ENCODE results near the gene POU2AF3.
"Not testable (repeated sequence)": the region's sequence is repeated elsewhere in the genome, so short reads cannot be mapped to it uniquely, and the experiment has no call there.

POU2AF3 gene

DNA sequence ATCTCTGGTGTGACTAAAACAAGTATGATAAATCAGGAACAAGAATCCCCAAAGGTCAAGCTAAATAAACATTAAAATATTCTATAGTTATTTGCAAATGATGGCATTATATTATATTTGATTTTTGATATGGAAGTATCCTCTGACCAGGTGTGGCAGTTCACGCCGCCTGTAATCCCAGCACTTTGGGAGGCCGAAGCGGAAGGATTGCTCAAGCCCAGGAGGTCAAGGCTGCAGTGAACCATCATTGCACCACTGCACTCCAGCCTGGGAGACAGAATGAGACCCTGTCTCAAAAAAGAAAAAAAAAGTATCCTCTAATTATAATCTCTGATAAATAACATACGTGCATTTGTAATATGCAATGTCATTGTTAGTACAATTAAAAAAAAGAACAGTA, 6.6 kb upstream of the POU2AF3 start:
- Mint-ChIP-seq H3K27me3 (no peaks in the 10 kb centered on the region), H3K4me3 (no peak overlapping the region), H3K9me3 (no peaks in the 10 kb centered on the region), H3K4me1 (no peaks in the 10 kb centered on the region), H3K36me3 (no peaks in the 10 kb centered on the region), H3K27ac (no peak overlapping the region)

DNA sequence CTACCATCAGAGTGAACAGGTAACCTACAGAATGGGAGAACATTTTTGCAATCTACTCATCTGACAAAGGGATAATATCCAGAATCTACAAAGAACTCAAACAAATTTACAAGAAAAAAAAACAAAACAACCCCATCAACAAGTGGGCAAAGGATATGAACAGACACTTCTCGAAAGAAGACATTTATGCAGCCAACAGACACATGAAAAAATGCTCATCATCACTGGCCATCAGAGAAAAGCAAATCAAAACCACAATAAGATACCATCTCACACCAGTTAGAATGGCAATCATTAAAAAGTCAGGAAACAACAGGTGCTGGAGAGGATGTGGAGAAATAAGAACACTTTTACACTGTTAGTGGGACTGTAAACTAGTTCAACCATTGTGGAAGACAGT, 5.9 kb upstream of the POU2AF3 start:
- not testable (repeated sequence) for H3K4me1 Mint-ChIP-seq, H3K36me3 Mint-ChIP-seq, H3K27me3 Mint-ChIP-seq, H3K27ac Mint-ChIP-seq, H3K4me3 Mint-ChIP-seq, H3K9me3 Mint-ChIP-seq

DNA sequence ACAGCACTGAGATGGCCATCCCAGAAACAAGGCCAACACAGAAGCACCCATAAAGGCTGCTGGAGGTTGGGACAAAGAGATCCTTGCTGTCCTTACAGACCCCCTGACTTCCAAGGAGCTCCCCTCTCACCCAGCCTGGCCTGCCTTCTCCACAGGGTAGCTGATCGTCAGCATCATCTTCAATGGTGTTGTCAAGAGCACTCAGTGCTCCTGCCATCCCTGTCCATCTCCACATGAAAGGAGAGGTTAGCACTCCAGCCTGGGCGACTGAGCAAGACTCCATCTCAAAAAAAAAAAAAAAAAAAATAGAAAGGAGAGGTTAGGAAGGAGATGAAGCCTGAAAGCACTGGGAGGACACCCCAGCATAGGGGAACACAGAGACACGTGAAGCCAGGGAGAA, 2.1 kb upstream of the POU2AF3 start:
- no peak overlapping the region for H3K27ac Mint-ChIP-seq
- H3K9me3 Mint-ChIP-seq: no peaks in the 10 kb centered on the region
- peaks cover 18% of the 10 kb centered on the region for H3K27me3 Mint-ChIP-seq
- no peak overlapping the region for H3K4me3 Mint-ChIP-seq
- peaks cover 6% of the 10 kb centered on the region for H3K4me1 Mint-ChIP-seq
- no peaks in the 10 kb centered on the region for H3K36me3 Mint-ChIP-seq

DNA sequence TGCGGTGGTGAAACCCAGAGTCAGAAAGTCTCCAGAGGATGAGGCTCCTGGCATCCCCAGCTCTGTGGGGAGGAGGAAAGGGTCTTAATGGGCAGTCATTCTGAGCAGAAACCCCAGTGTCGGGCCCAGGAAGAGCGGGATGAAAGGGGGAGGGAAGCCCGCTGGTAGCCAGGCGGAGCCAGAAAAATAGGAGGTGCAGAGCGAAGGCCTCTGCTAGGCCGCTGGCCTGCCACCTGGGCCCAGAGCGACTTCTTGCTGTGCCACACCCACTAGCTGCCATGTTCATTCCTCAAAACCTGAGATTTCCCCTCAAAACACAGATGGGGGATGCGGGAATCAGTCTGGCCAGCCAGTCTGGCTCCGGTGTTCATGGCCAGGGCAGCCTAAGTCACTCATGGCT, 650 bp upstream of the POU2AF3 start:
- no peak overlapping the region for H3K4me3 Mint-ChIP-seq
- no peaks in the 10 kb centered on the region for H3K9me3 Mint-ChIP-seq
- H3K27ac Mint-ChIP-seq: no peak overlapping the region
- H3K4me1 Mint-ChIP-seq: peaks cover 6% of the 10 kb centered on the region
- peaks cover 23% of the 10 kb centered on the region for H3K27me3 Mint-ChIP-seq
- H3K36me3 Mint-ChIP-seq: no peaks in the 10 kb centered on the region

DNA sequence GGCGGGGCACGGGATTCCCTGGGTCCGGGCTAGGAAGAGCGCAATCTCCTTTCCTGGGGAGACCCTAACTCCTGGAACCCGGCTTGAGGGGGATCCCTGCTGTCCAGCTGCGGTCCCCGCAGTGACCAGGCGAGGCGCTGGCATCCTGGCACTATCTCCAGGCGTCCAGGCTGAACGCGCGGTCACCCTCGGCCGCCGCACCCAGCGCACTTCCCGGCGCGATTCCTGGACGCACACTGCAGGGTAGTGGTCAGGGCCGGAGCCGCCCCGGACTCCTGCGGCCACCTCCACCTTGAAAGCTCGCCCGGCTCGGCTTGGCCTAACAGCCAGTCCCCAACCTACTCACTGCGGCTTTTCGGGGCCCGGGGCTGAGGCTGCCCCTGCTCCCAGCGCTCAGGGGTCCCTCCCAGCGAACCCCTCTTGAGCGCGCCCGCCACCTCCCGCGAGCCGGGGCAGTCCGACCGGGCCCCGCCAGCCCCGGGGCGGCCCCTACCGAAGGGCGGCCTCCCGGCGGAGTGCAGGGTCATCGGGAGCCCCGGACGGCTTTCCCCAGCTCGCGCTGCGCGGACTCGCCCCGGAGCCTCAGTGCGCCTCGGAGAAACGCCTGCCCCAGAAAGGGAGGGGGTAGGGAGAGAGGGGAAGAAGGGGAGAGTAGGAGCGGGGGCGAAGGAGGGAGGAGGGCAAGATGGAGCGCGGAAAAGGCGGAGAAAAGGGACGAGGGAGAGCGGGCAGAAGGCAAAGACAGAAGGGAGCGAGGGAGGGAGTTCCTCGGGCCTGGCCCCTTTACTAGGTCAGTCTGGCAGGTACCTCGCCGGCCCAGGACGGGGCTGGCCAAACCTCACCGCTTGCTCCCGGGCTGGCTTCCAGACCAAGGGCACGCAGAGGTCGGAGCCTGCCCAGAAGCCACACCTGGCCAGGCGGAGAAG, 1.0 kb downstream of the POU2AF3 start:
- H3K27ac Mint-ChIP-seq: no peak overlapping the region
- H3K36me3 Mint-ChIP-seq: no peaks in the 10 kb centered on the region
- no peak overlapping the region for H3K4me3 Mint-ChIP-seq
- no peaks in the 10 kb centered on the region for H3K9me3 Mint-ChIP-seq
- H3K4me1 Mint-ChIP-seq: peaks cover 6% of the 10 kb centered on the region
- H3K27me3 Mint-ChIP-seq: peaks cover 23% of the 10 kb centered on the region

DNA sequence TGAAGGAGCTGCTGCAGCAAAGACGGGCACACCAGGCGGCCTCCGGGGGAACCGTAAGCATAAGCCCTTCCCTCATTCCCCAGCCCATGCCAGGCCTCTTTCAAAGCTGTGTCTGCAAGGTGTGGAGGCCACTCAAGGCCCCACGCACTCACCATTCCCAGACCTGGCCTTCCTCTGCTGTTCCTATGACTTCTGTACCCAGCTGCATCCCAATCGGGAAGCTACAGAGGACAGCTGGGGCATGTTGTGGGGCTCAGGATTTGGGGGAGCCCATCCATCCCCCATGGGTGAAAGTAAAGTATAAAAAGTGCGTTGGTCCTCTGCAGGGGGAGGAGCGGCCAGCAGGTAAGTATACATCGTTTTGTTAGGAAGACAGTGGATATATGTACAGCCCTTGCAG, 2.2 kb downstream of the POU2AF3 start:
- H3K36me3 Mint-ChIP-seq: no peaks in the 10 kb centered on the region
- no peak overlapping the region for H3K27ac Mint-ChIP-seq
- H3K9me3 Mint-ChIP-seq: no peaks in the 10 kb centered on the region
- peaks cover 6% of the 10 kb centered on the region for H3K4me1 Mint-ChIP-seq
- H3K27me3 Mint-ChIP-seq: peaks cover 27% of the 10 kb centered on the region
- H3K4me3 Mint-ChIP-seq: no peak overlapping the region

DNA sequence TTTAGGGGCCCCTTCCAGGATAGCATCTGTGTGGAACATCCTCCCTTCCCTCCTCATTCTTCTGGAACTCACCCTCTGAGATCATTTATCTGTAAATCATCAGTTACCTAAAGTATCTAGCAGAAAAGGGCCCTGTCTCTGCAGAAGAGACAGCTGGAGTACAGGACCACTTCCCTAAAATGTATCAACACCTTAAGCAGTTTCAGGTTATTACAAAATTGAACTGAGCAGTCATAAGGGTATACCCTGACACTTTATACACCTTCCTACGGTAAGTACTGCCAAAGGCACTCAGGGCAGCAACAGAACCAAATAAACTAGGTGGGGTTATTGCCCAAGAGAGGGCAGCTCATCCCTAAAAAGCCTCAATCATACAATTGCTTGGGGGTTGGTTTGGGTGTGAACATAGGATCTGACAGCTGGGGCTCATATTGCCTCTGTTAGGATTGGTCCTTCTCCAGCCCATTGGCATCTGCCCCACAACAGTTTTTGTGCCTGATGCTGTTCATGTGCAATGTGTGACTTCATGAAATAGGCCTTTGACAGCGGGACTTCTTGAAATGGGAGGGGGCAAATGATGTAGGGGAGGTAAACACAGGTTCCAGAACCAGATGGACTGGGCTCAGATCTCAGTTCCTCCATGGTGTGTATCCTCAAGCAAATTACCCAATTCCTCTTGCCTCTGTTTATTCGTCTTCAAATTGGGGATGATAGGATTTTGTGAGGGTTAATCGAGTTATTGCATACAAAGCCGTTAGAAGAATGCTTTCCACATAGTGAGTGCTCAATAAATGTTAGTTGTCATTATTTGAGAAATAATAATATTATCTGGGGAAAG, 2.9 kb downstream of the POU2AF3 start:
- Mint-ChIP-seq H3K4me3 (no peak overlapping the region), H3K27me3 (peaks cover 30% of the 10 kb centered on the region)

DNA sequence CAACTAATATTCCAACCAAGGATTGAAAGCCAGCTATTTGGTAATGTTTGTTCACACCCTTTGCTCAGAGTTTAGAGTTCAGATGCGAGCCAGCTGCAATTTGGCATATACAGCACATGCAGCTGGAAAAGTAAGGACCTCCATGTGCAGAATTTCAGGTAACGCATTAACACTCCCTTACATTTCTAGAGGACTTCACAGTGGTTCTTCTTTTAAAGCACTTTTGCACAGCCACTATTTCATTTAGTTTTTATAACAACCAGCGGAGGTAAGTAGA, 3.4 kb downstream of the POU2AF3 start:
- no peaks in the 10 kb centered on the region for H3K9me3 Mint-ChIP-seq
- peaks cover 34% of the 10 kb centered on the region for H3K27me3 Mint-ChIP-seq
- H3K27ac Mint-ChIP-seq: no peak overlapping the region
- peaks cover 6% of the 10 kb centered on the region for H3K4me1 Mint-ChIP-seq
- no peak overlapping the region for H3K4me3 Mint-ChIP-seq
- no peaks in the 10 kb centered on the region for H3K36me3 Mint-ChIP-seq

More for the DNA sequence above, 2.9 kb downstream of the POU2AF3 start:
- H3K36me3 Mint-ChIP-seq: no peaks in the 10 kb centered on the region
- no peaks in the 10 kb centered on the region for H3K9me3 Mint-ChIP-seq
- H3K27ac Mint-ChIP-seq: no peak overlapping the region
- H3K4me1 Mint-ChIP-seq: peaks cover 6% of the 10 kb centered on the region

DNA sequence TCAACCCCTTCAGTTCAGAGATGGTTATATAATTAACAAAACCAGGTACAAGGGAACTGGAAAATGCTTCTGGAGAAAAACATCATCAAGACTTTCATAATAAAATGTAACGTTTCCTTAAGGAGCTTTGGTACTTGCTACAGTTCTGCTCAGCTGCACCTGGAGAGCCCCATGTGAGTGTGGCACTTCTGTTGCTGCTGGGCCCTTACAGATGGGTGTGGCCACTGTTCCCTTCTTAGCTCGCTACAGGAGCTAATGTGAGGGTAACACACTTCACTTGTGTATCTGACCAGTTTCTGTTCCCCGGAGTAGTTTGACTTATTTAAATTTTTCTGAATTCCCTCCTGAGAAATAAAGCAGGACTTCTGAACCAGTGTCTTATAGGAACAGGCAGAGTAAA, 4.0 kb downstream of the POU2AF3 start:
- no peak overlapping the region for H3K4me3 Mint-ChIP-seq
- H3K27me3 Mint-ChIP-seq: peaks cover 30% of the 10 kb centered on the region
- H3K36me3 Mint-ChIP-seq: no peaks in the 10 kb centered on the region
- H3K4me1 Mint-ChIP-seq: peaks cover 6% of the 10 kb centered on the region
- no peaks in the 10 kb centered on the region for H3K9me3 Mint-ChIP-seq
- no peak overlapping the region for H3K27ac Mint-ChIP-seq

DNA sequence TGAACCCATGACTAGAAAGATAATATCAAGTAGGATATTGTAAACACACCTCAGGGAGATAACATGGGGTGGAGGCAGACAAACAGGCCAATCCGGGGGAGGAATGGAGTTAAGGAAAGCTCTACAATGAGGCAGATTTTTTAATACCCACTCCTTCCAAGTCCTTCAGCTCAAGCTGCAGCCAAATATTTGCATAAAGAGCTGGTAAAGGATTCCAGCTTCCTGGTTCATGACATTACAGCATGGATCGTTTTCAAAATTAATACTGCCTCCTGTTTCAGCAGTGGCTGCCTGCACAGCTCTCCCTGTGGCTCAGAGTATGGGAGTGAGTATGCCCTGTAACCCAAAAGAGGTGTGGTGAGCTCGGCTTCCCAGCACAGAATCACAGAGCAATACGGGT, 5.1 kb downstream of the POU2AF3 start:
- H3K27me3 Mint-ChIP-seq: peaks cover 25% of the 10 kb centered on the region
- no peak overlapping the region for H3K4me3 Mint-ChIP-seq
- H3K27ac Mint-ChIP-seq: no peak overlapping the region
- H3K36me3 Mint-ChIP-seq: no peaks in the 10 kb centered on the region
- peaks cover under 1% of the 10 kb centered on the region for H3K4me1 Mint-ChIP-seq
- H3K9me3 Mint-ChIP-seq: no peaks in the 10 kb centered on the region

DNA sequence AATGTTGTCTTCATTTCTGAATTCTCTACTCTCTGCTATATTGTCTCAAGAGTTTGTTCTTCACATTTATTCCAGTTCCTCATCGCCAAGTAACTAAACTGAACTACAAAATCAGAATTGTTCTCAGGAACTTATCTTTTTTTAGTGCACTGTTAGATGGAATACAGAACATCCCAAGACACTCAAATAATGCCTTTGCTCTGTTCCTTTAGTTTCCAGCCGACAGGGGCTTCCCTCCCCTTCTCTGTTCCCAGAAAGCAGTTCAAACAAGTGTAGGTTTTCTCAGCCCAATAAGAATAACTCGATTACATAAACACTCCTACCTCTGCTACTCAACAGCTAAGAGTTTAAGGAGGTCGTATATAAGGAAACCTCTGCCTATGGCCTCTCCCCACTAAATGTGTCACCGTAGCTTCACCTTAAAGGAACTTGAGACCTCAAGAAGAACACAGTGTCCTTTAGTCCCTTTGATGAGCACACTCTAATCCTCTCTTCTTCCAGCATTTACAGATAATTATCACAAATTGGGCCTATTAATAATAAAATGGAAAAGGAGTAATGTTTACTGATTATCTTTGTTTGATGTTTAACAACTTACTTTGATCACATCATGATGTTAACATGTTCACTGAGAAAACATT, 6.9 kb downstream of the POU2AF3 start:
- peaks cover 23% of the 10 kb centered on the region for H3K27me3 Mint-ChIP-seq
- H3K4me3 Mint-ChIP-seq: no peak overlapping the region
- H3K9me3 Mint-ChIP-seq: no peaks in the 10 kb centered on the region
- H3K4me1 Mint-ChIP-seq: no peaks in the 10 kb centered on the region
- no peaks in the 10 kb centered on the region for H3K36me3 Mint-ChIP-seq
- H3K27ac Mint-ChIP-seq: no peak overlapping the region

DNA sequence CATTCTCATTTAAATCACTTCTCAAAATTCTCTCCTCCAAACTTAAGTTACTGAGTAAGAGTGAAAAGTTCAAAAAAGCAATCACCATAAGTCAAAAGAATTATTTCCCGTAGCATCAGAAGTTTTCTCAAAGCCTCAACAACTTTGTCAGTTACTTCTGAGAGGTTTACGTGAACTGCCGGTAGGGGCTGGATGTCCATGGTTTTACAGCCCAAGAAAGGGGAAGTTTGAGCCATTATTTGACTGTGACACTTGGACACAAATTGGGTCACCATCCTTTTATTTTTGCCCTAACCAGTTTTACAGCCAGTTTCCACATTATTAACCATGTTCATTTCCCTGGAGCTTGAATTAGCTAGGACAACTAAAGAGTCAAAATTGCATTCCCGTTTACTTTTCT, 7.5 kb downstream of the POU2AF3 start:
- no peak overlapping the region for H3K4me3 Mint-ChIP-seq
- H3K27ac Mint-ChIP-seq: no peak overlapping the region
- no peaks in the 10 kb centered on the region for H3K4me1 Mint-ChIP-seq
- H3K9me3 Mint-ChIP-seq: no peaks in the 10 kb centered on the region
- peaks cover 18% of the 10 kb centered on the region for H3K27me3 Mint-ChIP-seq
- H3K36me3 Mint-ChIP-seq: no peaks in the 10 kb centered on the region

DNA sequence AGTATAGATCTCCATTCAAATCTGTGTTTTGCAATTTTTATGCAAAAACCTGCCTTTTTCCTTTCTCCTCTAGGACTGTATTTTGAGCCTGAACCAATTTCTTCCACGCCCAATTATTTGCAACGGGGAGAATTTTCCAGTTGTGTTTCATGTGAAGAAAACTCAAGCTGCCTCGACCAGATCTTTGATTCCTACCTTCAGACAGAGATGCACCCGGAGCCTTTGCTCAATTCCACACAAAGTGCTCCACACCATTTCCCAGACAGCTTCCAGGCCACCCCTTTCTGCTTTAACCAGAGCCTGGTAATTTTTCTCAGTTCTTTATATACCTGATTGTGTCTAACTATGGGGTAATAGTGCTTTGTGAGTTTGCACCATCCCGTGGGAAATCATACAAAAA, 8.0 kb downstream of the POU2AF3 start:
- Mint-ChIP-seq H3K4me1 (no peaks in the 10 kb centered on the region), H3K27ac (no peak overlapping the region), H3K4me3 (no peak overlapping the region), H3K36me3 (no peaks in the 10 kb centered on the region), H3K27me3 (peaks cover 17% of the 10 kb centered on the region), H3K9me3 (no peaks in the 10 kb centered on the region)

DNA sequence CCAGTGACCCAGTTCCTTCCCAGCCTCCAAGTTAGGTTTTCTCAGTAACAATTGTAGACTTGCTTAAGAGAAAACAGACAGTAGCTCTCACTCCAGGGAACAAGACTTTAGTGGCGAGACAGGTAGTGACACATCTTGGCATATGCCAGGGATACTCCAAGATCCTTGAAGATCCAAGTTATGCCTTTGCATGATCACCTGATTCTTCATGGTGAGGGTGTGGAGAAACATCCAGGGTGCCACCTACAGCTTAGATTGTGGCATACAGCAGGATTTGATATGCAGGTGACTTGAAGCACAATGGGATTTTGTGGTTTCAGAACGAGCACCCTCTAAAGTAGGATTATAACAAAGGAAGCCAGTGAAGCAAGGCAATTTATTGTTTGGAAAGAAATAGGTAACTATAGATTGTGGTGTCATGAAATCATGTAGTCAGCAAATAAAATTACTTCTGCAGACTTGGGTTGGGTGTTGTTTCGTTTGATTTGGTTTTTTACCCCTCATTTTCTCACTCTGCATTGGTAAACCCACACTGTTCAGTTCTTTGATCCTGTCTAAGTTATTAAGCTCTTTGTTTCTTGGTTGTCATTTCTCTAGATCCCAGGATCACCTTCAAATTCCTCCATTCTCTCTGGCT, 9.2 kb downstream of the POU2AF3 start:
- Mint-ChIP-seq H3K27ac (no peak overlapping the region), H3K4me1 (no peaks in the 10 kb centered on the region), H3K4me3 (no peak overlapping the region), H3K9me3 (no peaks in the 10 kb centered on the region), H3K27me3 (peaks cover 13% of the 10 kb centered on the region), H3K36me3 (no peaks in the 10 kb centered on the region)

DNA sequence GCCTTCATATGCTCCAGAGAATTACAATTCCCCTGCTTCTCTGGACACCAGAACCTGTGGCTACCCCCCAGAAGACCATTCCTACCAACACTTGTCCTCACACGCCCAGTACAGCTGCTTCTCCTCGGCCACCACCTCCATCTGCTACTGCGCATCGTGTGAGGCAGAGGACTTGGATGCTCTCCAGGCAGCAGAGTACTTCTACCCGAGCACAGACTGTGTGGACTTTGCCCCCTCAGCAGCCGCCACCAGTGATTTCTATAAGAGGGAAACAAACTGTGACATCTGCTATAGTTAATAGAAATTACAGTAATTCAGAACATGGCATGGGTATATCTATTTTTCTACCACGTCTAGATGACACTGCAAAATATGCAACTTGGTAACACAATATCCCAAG, 9.8 kb downstream of the POU2AF3 start:
- Mint-ChIP-seq H3K4me3 (no peak overlapping the region), H3K9me3 (no peaks in the 10 kb centered on the region), H3K36me3 (no peaks in the 10 kb centered on the region), H3K27me3 (peaks cover 12% of the 10 kb centered on the region), H3K4me1 (no peaks in the 10 kb centered on the region), H3K27ac (no peak overlapping the region)

All from activated naive CD4-positive, alpha-beta T cell treated with anti-CD3 and anti-CD28 coated beads, Interleukin-2, amount 50 U/mL, for 24 hours (primary cell).